HG02852 (cell line): ENCODE results near the gene MRPL23.

Experiments used
- ATAC-seq: cut with Tn5 transposase; IDR thresholded peaks from one replicate; pipeline ENCODE4 v1.9.1; 2021; ENCODE audit warnings: mild to moderate bottlenecking, moderate library complexity; ENCODE audit not compliant: unreplicated experiment

The MRPL23 gene

DNA sequence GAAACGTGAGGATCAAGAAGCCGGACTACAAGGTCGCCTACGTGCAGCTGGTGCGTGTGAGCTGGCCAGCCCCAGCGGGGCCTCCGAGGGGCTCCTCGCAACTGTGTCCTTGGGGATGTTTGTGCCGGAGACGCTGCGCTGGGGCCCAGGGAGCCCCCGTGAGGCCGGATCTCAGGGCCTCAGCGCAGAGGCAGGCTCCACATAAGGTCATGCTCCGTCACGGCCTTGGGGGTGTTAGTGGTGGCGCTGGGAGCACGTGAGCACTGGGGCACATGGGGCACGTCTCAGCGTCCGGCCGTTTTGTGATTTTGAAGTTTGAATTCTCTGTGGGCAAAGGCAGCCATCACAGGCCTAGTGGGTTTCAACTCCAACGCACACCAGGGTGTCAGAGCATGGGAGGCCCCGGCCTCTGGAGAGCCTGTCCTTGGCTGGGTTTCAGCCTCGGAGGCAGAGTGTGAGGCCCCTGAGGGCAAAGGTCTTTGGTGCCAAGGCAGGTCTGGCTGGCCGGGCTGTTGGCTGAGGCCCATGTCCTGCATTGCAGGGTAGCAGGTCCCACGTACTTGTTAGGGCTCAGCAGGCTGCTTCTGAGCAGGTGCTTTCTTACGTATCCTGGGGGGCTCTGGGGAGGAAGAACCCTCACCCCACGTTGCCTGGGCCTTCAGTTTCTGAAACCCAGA is 5.8 kb downstream of the MRPL23 start:
- ATAC-seq, result no peak

DNA sequence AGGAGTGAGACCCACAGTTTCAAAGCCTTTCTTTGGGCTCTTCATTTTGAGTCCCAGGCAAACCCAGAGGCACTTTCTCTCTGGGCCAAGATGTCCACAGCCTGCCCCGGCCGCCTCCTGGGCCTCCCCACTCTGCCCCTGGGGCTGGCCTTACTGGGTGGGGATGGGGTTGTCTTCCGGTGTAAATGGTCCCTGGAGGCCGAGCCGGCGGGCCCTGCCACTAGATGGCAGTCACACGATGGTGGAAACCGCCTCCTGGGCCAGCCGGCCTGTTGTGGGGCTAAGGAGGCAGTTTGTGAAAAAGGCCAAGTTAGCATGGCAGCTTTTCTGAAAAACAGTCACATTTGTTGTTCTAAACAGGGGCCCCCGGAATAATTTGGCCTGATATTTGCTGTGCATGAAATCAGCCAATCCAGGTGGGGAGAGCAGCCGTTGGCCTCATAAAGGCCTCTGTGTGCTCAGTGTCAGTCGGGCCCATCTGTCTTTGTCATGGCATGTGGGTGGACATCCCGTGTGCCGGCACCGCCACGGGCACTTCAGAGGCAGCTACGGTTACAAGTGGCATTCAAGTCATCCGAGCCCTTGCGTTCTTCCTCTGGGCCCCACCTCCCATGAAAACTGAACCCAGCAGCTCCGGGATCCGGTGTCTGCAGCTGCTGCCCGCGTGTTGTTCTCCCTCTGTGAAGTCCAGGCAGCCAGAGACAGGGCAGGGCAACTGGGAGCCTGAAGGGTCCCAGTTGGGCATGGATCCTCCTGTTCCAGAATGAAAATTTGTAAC is 6.5 kb downstream of the MRPL23 start:
- ATAC-seq, result no peak

DNA sequence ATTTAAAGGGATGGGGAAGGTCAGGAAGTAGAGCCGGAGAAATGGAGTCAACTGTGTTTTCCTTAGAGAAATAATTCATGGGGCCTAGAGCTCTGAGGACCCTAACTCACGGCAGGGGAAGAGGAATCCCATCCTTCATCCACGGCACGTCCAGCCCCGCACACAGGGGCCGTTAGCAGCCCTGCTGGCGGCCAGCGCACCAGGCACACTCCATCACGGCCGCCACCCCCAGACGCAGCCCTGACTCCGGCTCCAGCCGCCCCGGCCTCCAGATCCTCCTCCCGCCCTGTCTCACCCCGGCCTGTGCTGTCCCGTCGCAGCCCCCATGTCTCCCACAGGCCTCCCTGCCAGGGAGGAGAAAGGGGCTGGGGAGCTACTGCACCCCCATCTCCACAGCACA is 11.2 kb downstream of the MRPL23 start:
- ATAC-seq, result no peak

DNA sequence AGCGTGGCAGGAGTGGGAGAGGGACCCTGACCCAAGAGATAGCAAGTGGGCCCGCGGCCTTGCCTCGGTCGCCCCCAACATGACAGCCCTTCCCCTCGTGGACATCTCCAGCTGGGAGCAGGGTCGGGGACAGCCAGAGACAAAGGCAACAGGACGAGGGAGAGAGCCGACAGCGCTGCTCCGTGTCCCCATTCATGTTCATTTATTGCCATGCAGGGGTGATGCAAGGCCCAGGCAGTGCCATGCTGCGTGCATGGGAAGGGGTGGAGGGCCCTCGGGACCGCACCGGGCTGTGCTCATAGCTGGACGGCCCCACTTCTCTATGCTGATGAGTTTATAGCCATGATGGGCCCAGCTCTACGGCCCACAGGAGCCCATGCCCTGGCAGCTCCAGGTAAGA is 12.7 kb downstream of the MRPL23 start:
- ATAC-seq, result no peak

DNA sequence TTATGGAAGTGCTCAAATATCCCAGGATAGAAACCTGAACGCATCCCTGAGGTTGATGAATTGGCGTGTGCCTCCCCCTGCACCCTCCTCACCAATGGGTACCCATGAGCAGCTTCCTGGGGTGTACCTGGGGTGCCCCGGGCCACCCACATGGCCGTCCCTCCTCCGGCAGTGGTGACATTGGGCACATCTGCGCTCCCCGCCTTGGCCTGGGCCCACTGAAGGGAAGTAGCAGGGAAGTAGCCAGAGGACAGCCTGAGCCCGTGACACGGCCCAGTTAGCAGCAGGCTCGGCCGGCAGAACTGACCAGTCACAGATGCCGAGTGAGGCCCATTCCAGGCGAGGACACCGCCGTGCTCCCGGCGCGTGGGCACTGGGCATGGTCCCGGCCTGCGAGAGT is 16.7 kb downstream of the MRPL23 start:
- no peak for ATAC-seq

DNA sequence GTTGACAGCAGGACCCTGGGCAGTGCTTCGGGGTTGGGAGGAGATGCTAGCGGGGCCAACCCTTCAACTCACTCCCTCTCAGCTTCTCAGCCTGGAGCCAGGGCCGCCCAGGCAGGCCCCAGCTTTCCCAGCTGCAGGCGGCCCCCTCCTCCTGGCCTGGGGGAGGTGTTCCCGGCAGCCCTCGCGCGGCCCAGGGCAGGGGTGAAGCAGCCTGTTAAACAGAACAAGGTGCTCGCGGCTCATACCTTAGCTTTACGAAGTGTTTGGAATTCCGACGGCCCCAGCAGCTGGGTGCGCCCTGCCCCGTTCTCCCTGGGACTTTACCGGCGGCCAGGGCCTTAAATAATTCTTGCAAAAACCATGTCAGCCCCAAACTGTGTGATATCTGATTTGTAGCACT is 17.2 kb downstream of the MRPL23 start:
- ATAC-seq, result no peak

DNA sequence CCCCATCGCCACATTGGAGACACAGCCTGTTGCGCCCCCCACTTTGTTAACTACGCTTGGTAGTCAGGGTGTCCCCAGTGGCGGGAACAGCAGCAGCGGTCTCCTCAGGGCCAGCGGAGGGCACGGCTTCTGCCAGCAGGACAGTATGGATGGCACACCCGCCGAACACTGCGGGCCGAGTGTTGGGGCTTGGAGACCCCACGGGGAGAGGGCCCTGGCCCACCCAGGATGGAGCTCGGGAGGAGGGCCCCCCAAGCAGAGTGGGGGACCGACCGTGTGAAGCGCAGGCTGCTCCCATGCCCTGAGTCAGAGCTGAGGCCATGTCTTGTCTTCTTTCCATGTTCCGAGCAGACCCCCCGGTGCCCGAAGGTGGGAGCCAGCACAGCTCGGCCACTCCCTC is 17.8 kb downstream of the MRPL23 start:
- no peak for ATAC-seq

DNA sequence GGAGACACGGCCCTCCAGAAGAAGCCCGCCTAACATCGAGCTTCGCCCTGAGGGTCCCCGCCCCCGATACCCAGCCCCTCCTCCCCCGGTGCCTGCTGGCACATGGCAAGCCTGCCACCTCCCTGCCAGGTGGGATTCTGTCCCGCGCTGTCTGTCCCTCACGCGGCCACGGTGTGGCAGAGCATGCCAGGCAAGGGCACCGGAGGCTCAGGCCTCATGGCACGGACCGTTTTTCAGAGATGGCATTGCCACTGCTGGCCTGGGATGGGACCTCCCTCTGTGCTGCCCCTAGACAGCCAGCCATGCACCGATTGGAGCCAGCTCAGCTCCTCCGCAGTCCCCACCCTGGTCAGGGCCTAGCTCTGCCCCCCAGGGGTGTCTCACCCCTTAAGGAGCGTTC is 19.4 kb downstream of the MRPL23 start:
- ATAC-seq, result no peak

DNA sequence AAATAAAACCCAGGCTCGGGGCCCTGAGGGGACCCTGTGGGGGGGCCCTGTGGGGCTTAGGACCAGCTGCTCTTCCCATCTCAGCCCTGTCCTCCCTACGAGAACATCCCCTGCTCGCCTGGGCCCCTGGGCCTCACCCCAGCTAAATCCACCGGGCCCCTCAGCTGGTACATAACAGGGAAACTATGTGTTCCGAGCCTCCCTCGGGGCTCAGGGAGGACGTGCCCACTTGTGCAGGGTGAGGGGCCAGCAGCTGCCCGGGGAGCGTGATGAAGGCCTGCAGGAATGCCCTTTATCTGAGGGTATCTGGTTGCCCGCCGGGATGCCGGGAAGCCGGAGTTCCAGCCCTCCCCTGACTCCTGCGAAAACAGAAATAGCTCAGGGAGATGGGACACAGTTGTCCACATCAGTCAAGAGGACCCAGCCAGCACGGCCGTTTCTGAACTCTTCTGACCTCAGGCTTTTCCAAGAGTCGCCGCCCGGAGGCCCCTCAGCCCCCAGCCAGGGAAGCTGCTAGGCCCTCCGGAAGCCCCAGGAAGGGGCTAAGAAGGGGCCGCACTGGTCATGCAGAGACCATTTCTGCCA is 20.6 kb downstream of the MRPL23 start:
- no peak for ATAC-seq

DNA sequence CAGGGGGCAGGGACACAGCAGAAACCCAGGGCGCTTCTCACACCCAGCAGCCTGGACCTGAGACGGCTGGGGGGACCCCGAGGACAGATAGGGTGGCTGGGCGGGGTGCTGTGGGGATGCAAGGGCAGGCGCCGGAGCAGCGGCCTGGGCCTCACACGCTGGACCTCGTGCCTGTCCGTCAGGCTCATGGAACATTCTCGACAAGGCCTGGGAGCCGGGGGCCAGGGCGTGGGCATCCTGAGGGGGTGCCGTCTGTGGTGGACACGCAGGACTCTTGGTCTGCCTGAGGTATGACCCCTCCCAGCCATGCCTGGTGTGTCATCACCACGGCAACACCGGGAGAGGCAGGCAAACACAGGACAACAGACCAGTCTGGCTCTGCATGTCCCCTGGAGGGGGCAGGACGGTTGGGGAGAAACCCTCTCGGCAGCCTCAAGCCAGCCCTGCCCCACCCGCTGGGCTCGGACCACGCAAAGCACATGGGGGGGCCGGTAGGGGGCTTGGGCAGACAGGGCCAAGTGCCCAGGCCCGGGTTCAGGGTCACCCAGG is 21.4 kb downstream of the MRPL23 start:
- no peak for ATAC-seq

DNA sequence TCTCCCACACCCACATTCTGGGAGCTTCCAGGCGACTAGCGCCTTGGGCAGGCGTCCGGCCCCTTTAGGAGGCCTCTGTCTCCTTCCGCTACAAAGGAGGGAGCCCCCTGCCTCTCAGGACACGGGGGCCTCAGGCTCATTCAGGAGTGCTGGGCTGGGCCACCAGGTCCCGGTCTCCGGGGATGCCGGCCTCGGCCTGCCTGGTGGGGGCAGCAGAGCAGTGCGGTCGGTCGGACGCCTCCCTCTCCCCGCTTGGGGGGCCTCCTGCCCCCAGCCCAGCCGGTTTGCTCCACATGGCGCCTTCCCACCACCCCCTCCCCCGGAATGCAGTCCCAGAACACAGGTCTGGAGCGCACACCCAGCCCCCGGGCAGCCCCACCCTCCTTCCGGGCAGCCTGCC is 21.9 kb downstream of the MRPL23 start:
- ATAC-seq, result no peak

DNA sequence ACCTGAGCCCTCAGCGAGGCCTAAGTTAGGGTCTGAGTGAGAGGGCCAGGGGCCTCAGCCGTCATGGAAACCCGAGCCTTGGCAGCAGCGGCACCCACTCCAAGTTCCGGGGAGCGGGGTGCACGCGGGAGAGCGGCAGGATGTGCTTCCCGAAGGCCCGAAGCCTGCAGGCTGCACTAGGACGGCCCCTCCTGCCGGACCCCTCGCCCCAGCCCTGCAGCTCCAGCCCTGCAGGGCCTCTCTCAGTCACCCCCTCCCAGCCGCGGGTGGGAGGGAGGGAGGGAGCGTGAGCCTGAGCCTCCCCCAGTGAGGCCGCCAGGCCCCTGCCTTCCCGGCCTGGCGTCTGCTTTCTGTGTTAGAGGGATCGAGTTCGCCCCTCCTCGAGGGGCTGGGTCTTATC is 22.6 kb downstream of the MRPL23 start:
- ATAC-seq, result no peak

DNA sequence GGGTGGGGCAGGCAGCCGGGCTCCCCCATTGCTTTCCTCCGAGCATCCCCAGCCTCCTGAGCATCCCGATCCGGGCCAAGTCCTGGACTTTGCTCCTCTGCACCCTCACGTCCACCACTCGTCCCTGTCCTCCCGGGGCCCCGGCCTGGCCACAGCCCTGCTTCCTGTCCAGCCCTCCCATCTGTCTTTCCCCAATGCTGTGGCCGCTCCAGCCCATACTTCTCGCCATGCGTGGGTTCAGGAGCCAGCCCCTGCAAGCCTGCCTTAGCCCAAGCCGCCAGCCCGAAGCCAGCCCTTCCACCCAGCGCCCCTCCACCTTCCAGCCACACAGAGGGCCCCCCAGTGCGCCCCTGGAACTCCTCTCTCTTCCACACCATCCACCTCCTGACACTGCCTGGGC is 23.8 kb downstream of the MRPL23 start:
- no peak for ATAC-seq

DNA sequence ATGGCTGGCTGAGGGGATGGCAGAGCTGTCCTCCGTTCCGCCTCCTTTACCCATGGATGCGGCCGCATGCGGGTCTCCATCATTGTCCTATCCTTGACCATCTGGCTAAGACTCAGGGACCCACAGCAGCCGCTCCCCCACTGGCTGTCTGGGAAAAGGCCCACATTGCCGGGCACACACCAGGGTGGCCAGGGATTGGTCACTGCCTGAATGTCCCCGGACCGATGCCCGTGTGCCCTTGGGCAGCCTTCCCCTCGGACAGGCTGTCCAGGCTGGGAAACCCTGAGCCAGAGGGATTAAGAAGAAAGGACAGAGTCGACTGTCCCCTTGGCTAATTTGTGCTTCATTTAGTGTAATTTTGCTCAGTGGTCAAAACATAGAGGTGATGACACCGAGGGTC is 28.1 kb downstream of the MRPL23 start:
- no peak for ATAC-seq

DNA sequence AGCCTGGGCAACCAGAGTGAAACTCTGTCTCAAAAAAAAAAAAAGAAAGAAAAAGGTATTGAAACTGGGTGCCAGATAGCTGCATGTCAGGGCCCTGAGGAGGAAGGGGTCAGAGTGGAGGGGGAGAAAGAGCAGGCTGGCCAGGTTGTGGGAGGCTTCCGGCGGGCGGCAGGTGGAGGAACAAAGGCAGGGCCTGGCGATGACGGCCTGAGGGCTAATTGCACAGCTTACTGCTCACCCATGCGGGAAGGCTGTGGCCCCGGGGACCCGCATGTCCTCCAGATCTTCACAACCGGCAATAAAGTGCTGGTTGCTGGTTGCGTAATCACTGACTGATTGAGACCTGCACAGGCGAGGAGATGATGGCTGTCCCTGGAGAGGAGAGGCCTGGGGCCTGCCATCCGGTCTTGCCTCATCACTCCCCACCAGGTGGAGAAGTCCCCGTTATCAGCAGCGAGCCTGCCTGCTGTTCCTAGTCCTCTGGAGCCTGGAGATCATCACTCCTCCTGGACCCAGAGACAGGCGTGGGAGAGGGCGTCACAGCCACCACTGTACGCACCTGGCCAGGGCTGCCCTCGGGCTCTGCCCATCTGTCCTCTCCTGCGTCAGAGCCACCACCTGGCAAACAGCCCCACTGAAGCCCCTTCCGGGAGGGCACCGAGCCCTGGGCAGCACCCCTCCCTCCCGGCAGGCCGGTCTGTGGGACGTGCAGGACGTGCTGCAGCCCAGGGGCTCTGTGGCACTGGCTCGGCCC is 31.8 kb downstream of the MRPL23 start:
- ATAC-seq, result no peak

DNA sequence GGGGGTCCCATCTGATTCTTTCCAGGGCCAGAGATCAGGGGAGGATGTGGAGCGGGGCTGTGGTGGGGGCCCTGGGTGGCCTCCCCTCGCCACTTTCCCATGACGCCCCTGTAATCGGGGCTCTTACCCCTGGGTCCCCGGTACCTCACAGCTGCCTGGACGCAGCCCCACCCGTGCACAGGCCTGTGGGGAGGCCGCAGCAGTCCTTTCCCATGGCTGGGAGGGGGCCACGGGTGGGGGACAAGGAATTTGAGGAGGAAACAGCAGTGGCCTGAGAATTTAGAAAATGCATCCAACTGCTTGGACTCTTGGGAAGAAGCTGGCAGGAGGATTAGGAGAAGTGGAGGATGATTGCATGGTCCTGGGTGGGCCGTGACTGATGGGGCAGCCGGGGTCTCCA is 32.5 kb downstream of the MRPL23 start:
- no peak for ATAC-seq

DNA sequence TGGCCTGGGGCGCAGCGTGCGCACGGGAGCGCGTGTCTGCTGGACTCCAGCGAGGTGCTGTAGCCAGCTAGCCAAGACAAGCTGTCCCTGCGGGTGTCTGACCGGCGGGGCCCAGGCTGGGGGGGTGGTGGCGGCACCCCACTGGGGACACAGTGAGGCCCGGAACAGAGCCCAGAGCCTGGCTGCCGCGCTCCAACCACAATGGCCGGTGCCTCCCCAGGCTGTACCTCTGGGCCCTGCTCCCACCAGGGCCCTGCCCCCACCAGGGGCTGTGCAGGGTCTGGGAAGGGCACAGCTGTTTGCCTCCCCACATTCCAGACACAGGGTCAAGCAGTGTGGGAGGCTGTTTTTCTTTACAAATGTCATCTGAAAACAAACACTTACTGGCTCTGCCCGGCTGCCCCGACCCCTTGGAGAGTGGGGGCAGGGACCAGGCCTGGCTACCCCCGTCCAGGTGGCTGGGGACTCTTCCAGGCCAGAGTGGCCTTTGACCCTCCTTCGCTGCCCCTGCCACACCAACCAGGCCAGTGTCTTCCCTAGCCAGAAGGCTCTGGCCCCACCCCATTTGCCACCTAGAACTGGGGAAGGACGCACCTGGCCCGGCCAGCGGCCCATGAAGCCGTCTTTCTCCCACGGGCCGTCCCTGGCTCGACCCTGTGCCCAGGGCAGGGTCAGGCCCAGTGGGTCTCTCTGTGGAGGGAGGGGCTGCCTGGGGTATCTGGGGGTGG is 35.9 kb downstream of the MRPL23 start:
- no peak for ATAC-seq

DNA sequence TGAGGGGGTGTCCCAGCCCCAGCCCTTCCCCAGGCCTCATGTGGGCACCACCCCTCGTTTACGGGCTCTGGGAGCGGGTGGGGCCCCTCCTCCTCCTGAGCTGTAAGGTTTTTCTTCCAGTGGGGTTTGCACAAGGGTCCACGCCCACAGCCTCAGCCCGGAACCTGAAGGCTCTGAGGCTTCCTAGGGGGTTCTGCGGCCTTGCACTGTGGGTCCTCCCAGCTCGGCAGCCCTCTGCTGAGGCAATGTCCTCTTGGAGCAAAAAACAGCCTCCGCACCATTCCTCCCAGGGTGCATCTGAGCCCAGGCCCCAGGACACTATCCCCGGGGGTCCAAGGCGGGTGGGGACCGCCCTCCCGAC is 36.4 kb downstream of the MRPL23 start:
- no peak for ATAC-seq

DNA sequence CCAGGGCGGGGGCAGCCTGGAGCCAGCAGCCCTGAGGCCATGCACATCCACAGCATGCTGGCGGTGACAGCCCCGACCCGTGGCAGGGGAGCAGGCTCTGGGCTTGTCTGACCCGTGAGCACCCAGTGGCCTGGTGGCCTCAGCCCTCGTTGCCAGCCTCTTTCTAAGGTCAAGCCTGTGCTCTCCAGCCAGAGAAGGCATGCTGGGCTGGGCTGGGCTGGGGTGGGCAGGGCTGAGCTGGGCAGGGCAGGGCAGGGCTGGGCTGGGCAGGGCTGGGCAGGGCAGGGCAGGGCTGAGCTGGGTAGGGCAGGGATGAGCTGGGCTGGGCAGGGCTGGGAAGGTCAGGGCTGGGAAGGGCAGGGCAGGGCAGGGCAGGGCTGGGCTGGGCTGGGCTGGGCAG is 39.9 kb downstream of the MRPL23 start:
- ATAC-seq, result no peak

DNA sequence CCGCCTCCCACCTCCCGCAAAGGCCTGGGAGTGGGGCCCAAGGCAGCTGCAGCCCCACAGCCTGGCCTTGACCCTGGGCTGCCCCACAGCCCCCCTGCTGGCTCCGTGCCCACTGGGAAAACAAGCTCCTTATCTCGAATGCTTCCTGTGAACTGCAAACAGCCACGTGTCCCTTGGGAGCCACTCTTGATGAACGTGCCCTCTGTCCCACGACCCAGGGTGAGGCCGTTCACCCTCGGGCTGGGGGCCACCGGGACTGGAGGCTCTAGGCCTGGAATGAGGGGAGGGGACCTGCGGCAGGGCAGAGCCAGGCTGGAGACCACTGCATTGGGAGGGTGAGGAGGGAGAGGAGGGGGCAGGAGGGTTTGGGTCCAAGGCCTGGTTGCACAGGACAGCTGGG is 41.0 kb downstream of the MRPL23 start:
- no peak for ATAC-seq
